ENCODE data around the gene COTL1.

The COTL1 gene

GRCh38 chr16:84596161-84596560 is 21.7 kb downstream of the COTL1 start:
- no peak for DNase-seq

GRCh38 chr16:84595052-84595481 is 22.8 kb downstream of the COTL1 start:
- DNase-seq: peak in 1 of 5 experiments; percentile 59

DNA sequence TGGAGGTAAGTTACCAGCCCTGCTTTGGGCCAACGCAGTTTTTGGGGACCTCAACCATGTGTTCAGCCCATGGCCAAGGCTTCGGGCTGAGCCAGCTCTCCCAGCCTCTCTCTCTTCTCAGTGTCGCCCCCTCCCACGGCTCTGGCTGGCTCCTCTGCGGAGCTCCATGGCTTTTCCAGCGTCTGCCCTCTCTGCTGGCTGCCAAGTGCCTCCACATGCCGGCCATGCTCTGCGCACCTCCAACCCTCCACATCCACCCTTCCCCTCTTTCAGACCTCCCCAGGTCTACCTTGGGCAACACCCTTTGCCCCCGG is 23.2 kb downstream of the COTL1 start:
- no peak for DNase-seq

DNA sequence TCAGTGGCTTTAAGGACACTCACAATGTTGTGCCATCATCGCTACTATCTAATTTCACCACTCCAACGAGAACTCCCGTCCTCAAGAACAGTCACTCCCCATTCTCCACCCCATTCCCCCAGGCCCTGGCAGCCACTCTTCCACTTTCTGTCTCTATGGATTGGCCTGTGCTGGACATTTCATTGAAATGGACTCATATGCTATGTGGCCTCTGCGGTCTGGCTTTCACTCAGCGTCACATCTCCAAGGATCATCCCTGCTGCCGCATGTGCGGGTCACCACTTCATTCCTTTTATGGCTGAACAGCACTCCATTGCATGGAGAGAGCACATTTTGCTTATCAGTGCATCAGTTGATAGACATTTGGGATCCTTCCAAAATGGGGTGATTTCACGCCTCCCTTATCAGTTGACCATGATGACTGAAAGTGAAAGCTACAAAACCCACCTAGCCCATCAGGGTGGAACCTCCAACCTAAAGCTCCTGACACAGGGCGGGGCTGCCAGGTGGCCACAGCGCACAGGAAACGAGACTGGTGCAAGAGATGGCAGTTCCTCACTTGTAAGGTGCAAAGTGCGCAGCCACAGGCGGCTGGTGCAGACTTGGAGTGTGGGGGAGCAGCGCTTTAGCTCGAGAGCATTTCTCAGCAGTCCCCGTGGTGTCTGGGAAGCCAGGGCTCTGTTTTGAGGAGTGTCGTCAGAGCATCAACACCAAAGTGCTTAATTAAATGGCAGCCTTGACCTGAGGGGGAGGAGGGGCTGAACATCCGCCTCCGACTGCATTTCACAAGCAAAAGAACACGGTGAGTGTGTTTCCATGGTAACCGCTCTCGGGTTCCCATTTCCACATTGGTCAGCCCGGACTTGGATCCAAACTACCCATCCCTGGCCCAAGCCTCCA is 23.8 kb downstream of the COTL1 start:
- peak; percentile 37 to 99 (median 72) for DNase-seq

GRCh38 chr16:84592718-84593117 is 25.2 kb downstream of the COTL1 start:
- DNase-seq: no peak

DNA sequence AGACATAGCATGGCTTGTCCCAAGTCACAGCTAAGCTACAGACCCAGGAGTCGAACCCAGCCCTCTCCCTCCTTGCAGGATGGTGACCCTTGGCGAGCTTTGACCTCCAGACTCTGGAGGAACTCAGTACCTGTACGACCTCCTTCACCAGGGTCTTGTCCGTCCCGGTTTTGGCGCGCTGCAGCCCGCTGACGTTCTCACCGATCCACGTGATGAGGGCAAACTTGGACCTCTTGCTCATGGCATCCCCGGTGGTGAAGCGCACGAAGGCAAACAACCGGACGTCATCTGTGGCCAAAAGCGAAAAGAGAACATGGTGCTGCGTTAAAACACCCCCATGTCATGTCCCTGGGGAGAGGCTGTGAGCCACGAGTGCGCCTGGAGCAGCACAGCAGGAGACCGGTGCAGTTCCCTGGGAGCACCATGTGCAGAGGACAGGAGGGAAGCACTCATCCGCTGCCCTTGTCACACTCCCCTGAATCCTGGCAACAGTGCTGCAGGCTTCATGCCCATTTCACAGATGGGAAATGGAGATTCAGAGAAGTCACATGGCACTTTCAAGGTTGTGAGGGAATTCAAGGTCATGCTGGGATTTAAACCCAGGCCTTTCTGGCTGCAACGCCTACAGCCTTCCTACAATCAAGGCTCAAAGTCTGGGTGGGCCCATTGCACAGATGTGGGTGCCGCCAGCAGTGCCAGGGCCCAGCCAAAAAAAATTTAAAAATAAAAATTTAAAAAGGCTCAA is 27.7 kb downstream of the COTL1 start:
- DNase-seq: no peak

GRCh38 chr16:84588991-84589390 is 28.9 kb downstream of the COTL1 start:
- no peak for DNase-seq

DNA sequence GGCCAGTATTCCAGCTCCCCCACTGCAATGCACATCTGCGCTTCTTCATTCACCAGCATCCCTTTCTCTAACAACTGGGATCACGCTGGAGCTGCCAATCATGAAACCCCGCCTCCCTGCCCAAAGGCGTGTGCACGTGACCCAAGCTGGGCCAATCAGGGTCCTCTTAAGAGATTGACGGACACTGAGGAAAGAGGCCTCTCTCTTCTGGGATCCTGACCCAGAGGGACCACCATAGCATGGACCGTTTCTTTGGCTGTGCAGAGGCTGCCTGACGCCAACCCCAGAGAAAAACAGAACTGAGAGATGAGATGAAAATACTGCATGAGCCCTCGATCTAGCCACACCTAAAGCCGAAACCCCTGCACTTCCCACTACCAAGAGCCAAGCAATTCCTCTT is 32.0 kb downstream of the COTL1 start:
- no peak for DNase-seq

DNA sequence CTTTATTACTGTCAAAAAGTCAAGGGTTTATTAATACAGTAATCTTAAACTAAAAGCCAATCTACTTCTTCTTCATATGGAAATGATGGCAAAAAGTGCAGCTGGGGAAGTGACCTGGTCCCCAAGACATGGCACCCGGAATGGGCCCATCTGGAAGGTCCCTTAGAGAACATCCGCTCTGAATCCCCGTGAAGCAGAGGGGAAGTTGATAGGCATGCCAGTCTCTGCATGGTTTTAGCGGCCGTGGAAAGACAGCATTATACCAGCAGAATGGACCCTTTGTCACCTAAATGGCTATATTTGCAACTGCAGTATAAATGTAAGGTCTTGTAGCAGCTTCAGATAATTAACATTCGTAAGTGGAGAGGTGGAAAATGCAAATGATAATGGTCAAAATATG is 32.4 kb downstream of the COTL1 start:
- no peak for DNase-seq

DNA sequence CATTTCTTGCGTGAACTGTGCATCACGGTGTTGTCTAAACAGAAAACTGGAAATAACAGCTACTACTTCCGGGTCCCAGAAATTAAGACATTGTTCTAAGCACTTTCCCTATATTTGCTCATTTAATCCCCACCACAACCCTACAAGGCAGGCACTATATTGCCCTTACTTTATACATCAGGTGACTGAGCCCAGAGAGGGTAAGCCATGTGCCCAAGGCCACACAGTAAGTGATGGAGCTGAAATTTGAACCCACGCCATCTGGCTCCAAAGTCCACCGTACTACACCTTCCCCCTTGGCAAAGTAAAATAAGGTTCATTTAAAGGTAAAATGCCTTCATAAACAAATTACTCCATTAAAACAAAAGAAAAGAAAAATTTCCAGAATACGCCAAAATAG is 33.2 kb downstream of the COTL1 start:
- DNase-seq: no peak

- no peak for DNase-seq
Observed at GRCh38 chr16:84583995-84584394, 33.9 kb downstream of the COTL1 start.

- no peak for DNase-seq
Observed at GRCh38 chr16:84582958-84583516, 34.8 kb downstream of the COTL1 start.

- DNase-seq: no peak
Observed at GRCh38 chr16:84581158-84581557, 36.7 kb downstream of the COTL1 start.

GRCh38 chr16:84579936-84580335 is 37.9 kb downstream of the COTL1 start:
- DNase-seq: no peak

DNA sequence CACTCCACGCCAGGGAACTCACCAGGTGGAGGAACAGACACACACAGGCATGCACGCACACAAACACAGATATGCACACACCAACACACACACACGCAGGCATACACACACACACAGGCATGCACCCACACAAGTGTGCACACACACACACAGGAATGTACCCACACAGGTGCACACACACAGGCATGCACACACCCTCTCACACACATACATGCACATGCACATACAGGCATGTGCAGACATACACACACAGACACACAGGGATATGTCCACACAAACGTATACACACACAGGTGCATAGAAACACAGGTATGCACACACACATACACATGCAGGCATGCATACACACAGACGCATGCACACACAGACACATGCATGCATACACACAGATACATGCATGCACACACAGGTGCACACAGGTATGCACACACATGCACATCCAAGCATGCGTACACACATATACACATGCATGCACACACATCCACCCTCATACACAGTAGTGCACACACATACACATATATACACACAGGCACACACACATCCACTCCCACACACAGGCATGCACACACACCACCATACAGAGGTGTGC is 39.2 kb downstream of the COTL1 start:
- no peak for DNase-seq

DNA sequence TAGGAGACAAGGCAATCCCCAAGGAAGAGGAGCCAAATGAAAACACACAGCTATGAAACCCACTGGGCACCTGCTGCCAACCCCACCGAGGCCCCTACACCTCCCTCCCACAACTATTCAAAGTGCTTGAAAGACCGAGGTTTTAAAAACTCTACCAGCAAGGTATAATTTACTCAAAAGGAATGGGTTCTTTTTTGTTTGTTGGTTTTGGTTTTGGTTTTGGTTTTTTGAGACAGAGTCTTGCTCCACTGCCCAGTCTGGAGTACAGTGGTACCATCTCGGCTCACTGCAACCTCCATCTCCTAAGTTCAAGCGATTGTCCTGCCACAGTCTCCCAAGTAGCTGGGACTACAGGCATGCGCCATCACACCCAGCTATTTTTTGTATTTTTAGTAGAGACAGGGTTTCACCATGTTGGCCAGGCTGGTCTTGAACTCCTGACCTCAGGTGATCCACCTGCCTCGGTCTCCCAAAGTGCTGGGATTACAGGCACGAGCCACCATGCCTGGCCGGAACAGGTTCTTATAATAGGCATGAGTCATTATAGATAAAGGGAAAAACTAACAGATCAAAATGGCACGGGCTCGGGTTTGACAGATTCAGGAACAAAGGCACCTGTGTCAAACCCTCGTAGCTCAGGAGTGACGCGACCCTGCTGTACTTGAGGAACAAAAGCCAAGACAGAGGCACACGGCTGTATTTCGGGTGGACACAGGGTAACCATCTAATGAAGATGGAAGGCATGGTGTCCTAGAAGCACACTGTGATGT is 40.7 kb downstream of the COTL1 start:
- DNase-seq: no peak

GRCh38 chr16:84575914-84576313 is 42.0 kb downstream of the COTL1 start:
- DNase-seq: no peak

- no peak for DNase-seq
Observed at GRCh38 chr16:84574191-84574590, 43.7 kb downstream of the COTL1 start.

DNA sequence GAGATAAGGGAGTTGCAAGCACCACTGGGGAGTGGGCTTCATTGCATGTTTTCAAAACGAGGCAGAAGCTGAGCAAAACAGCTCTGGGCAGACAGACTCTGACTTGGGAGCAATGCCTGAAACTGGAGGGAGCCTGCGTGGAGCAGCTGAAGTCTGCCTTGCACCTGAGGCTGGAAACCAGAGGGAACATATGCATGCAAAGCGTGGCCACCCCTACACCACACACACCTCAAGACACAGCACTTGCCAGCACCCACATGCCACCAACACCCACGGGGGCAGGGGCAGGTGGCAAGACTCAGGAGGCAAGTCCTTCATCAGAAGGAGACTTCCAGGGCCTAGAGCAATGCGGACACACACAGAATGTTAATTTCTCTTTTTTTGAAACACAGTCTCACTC is 45.8 kb downstream of the COTL1 start:
- peak in 1 of 5 experiments; percentile 50 for DNase-seq

- DNase-seq: no peak
Observed at GRCh38 chr16:84571506-84571905, 46.4 kb downstream of the COTL1 start.

GRCh38 chr16:84570739-84571403 is 47.0 kb downstream of the COTL1 start:
- DNase-seq: no peak

DNA sequence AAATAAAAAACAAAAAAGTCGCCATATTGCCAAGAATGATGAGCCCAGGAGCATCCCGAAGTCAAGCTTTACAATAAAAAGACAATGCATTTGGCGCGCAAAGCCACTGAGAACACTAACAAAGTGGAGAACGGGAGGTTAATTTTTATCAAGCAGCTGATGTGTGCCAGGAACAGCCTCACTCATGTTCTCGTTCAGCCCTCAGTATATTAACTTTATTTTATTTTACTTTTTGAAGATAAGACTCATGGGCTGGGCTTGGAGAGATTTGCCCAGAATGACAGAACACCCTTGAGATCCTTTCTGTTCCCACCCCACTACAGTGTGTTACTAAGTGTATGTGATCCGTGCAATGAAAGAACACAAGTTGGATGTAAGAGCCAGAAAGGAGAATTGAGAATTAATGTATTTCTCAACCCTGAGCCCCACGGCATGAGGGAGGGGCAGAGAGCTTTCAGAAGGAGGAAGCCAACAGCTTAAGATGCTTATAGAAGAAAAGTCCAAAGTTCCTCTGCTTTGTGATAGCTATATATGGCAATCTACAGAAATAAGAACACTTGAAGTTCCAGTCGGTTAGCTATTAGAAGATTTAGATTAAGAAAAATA is 48.4 kb downstream of the COTL1 start:
- no peak for DNase-seq

Data from T-helper 2 cell (primary cell).